Raji (cell line): ENCODE data around the gene ARHGAP22.

Experiments
- POLR2A ChIP-seq: IDR thresholded peaks from 2 replicates; pipeline ENCODE4 v1.6.1; 2011; ENCODE audit warnings: low read depth, low read length, control low read depth; ENCODE audit not compliant: insufficient read depth

The ARHGAP22 gene

DNA sequence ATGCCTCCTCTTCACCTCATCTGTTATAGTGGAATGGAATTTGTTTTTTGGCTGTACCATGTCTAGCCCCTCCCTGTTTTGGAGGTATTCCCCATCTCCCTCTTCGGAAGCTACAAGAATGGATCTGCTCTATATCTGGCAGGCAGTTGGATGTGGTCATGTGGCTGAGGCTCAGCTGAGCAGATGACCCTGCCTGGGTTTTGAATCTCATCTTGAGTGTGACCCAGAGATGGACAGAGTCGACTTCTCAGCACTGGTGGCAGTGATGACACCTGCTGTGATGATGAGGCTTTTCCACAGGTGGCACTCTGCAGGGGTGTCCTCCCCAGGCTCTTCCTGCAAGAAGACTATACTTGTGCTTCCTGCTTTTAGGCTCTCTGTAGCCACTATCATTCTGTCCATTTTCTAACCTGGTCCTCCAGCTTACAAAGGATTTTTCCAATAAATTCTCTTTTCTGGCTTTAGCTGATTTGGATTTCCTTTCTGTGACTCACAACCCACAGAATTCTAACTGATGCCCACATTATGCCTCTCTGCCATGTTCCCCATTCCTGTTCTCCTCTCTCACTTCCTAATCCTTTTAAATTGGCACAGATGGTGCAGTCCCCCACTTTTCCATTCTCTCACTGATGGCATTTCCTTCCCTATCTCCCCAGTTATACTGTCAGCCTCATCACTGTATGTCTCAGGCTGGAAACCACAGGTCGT lies 7.5 kb upstream of the ARHGAP22 start:
- no peak for TF ChIP-seq POLR2A

DNA sequence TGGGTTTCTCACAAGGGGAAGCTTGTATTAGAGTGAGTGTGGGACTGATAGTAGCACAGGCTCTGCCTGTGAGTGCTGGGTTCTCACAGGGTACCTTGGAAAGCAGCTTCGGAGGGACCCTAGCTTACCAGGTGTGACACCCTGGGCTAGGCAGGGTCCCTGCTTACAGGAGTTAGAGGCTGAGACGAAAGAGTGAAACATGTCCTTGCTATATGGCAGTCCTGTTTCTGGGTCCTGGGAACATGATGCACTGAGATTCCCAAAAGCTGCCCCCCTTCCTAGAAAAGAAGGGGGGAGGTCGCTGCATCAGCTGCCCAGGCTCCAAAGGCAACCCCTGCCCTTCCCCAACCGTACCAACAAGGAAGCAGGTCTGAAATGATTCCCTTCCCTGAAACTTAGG lies 6.3 kb upstream of the ARHGAP22 start:
- TF ChIP-seq POLR2A: no peak

DNA sequence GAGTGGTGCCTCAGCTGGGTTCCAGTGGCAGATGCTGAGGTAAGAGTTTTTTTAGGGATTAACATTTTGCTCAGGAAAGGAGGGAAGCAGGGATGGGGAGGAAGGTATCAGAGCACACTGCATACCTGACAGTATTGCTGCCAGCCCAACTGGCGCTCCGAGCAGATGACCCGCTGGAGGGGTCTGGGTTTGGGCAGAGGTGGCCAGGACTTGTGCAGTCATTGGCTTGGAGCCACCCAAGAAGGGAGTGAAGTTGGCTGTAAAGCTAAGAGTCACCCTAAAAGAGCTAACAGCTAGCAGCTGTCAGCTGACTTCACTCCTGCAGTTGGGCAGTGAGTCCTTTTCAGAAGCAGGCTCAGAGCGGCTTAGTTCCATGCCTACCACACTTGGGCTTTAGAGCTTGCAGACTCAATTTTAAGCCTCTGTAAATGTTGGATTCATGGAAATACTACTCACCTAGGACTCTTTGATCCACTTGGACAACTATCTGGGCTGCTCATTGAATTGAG lies 5.8 kb upstream of the ARHGAP22 start:
- no peak for TF ChIP-seq POLR2A

GRCh38 chr10:48609899-48610584 lies 5.2 kb upstream of the ARHGAP22 start:
- TF ChIP-seq POLR2A: no peak

GRCh38 chr10:48609441-48609840 lies 4.6 kb upstream of the ARHGAP22 start:
- TF ChIP-seq POLR2A: no peak

GRCh38 chr10:48608976-48609375 lies 4.1 kb upstream of the ARHGAP22 start:
- no peak for TF ChIP-seq POLR2A

- TF ChIP-seq POLR2A: no peak
Measured at GRCh38 chr10:48608279-48608681, 3.4 kb upstream of the ARHGAP22 start.

DNA sequence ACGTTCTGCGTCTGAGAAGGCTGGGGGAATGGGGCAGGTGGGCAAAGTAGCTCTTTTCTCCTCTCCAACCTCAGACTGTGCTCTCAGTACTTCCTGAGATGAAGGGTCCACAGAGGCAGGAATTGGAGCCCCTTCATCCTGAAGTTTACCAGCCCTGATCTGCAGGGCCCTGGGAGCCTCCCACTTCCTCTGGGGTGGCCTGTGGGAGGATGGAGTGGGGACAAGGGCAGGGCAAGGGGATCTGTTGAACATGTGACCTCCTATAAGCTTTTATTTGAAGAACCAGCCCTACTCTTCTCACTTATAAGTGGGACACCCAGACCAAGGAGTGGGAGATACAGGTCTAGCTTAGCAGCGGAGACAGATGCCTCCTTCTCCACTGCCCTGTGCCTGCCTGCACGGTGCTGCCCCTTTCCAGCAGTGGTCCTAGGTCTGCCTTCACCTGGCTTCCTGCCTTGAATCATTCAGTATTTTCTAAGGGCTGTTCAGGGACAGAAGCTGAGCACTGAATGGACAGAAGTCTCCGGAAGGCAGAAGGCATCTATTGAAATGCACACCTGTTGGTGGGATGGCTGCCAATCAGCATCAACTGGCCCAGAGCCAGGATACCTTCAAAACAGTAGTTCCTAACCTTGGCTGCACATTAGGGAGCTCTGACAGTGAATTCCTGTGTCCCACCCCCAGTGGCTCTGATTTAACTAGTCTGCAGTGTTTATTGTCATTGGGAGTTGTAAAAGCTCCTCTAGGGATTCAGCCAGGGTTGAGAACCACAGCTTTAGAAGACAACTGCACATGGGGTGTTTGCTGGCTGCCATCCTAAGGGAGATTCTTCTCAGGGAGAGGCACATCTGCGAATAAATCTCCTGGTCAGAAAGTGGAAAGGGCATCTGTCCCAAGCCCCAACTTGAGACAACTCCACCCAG lies 2.7 kb upstream of the ARHGAP22 start:
- TF ChIP-seq POLR2A: no peak

DNA sequence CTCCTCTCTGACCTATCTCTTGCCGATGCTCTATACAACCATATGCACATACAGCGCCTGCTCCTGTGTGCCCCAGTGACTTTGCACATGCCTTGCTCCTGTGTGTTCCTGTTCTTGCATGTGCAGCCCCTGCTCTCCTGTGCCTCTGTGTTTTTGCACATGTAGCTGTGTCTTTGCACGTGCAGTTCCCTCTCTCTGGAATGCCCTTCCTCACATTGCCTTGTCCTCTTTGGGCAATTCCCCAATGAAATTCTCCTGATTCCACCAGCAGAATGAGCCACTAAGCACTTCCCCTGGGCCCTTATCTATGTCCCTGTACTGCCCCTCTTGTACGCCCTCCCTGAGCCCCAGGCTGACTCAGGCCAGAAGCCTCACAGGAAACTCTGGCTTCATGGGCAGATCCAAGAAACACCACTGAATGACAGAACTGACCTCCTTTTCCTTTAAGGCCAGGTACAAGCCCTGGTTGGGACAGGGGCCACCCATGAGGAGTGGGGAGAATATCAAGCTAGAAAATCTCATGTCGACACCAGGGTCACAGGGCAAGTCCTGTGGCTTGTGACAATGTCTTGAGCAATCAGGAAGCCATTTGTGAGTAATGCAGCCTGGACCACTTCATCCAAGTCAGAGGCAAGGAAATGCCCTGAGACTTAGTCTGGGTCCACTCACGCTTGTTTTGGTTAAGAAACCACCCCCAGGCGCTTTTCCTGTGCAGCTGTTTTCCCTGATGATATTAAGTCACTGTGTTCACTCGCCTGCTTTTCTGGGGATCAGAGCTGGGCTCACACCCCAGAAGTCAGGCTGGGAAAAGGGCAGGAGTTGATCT lies 1.9 kb upstream of the ARHGAP22 start:
- no peak for TF ChIP-seq POLR2A

DNA sequence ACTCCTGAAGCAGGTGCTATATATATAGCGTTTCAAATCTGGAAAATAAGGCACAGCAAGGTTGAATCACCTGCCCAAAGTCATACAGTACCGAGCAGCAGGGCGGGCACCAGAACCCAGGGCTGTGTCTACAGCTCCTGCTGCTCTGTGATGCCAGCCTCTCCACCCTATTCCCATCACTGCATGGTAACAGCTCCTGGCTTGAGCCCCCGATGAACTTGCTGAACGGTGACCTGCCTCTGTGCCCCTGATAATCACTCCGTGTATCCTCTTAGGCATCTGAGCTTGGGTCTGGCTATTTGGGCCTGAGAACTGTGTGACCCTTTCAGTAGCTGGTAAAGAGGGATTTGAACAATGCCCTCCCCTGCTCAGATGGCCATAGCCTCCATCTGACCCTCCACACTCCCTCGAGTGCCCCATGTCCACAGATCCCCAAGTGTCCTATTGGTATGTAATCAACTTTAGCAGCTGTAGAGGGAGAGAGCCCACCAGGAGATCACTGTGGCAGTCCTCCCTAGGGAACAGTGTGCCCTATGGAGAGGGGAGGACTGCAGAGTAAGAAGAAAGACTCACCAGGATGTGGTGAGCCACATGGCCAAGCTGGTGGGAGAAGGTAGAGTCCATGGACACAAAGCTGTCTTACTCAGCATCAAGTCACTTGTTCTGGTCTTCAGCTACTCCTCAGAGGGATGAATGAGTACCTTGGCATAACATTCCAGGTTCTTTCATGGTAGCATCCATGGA lies 1.1 kb upstream of the ARHGAP22 start:
- TF ChIP-seq POLR2A: no peak

- TF ChIP-seq POLR2A: no peak
Measured at GRCh38 chr10:48604039-48604990, 558 bp downstream of the ARHGAP22 start.

DNA sequence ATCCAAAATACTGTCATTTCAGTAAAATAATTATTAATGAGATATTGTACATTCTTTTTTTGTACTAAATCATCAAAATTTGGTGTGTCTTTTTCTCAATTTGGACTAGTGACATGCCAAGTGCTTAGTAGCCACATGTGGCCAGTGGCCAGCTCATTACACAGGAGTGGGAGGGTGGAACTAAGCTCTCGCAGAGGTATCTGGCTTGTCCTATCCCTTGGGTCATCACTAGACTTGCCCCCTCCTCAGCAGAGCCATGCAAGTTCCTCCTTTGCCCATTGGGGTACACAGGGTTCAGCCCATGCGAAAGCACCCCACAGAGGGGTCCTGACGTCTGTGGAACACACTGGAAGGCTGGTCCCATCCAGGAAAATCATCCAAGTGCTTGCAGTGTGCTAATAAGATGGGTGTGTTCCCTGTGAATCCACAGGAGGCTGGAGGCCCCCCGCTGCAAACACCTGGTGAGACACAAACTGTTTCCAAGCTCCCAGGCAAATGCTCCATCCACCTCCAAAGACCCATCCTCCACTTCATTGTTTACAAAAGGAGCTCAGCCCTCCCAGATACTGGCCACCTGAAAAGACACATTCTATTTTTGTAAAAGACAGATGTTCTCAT lies 1.3 kb downstream of the ARHGAP22 start:
- no peak for TF ChIP-seq POLR2A
